GM18870 (cell line): Measurements from ENCODE around the gene GRHL1.

Experiments used
- ATAC-seq: cut with Tn5 transposase; IDR thresholded peaks from one replicate; pipeline ENCODE4 v1.9.1; 2021; ENCODE audit warnings: moderate library complexity; ENCODE audit not compliant: unreplicated experiment

Gene GRHL1

GRCh38 chr2:9971105-9971818 lies 19.8 kb downstream of the GRHL1 start:
- no peak for ATAC-seq

GRCh38 chr2:9971890-9972289 lies 20.4 kb downstream of the GRHL1 start:
- ATAC-seq = no peak

- ATAC-seq = no peak
Measured at GRCh38 chr2:9972621-9973479, 21.4 kb downstream of the GRHL1 start.

- no peak for ATAC-seq
Measured at GRCh38 chr2:9973690-9974089, 22.2 kb downstream of the GRHL1 start.

GRCh38 chr2:9974343-9974742 lies 22.9 kb downstream of the GRHL1 start:
- no peak for ATAC-seq

GRCh38 chr2:9975328-9975727 lies 23.8 kb downstream of the GRHL1 start:
- no peak for ATAC-seq

- no peak for ATAC-seq
Measured at GRCh38 chr2:9975805-9976447, 24.4 kb downstream of the GRHL1 start.

GRCh38 chr2:9979977-9980376 lies 28.5 kb downstream of the GRHL1 start:
- no peak for ATAC-seq

GRCh38 chr2:9980520-9980919 lies 29.0 kb downstream of the GRHL1 start:
- no peak for ATAC-seq

GRCh38 chr2:9981655-9982054 lies 30.2 kb downstream of the GRHL1 start:
- no peak for ATAC-seq

- ATAC-seq = no peak
Measured at GRCh38 chr2:9982248-9982647, 30.8 kb downstream of the GRHL1 start.

- no peak for ATAC-seq
Measured at GRCh38 chr2:9982891-9983290, 31.4 kb downstream of the GRHL1 start.

- ATAC-seq = no peak
Measured at GRCh38 chr2:9983401-9984216, 32.1 kb downstream of the GRHL1 start.

- ATAC-seq = no peak
Measured at GRCh38 chr2:9984217-9984739, 32.8 kb downstream of the GRHL1 start.

GRCh38 chr2:9984871-9985480 lies 33.5 kb downstream of the GRHL1 start:
- ATAC-seq = no peak

- no peak for ATAC-seq
Measured at GRCh38 chr2:9985531-9986328, 34.2 kb downstream of the GRHL1 start.

GRCh38 chr2:9988320-9988719 lies 36.8 kb downstream of the GRHL1 start:
- ATAC-seq = no peak

GRCh38 chr2:9990736-9991135 lies 39.2 kb downstream of the GRHL1 start:
- no peak for ATAC-seq

GRCh38 chr2:9991221-9991620 lies 39.7 kb downstream of the GRHL1 start:
- no peak for ATAC-seq
